Upper lobe of left lung (tissue), 6 donors: ENCODE results near the gene BSPRY. TPM values are rescaled to one million over a fixed set of nuclear protein-coding genes. Genes with fewer than 3 reads are reported as not detected.
"Not testable (repeated sequence)": the region's sequence is repeated elsewhere in the genome, so short reads cannot be mapped to it uniquely, and the experiment has no call there.

Source experiments
- ATAC-seq, 2 donors: fragments of 200-7000 bp; cut with Tn5 transposase; one replicate each; pipeline ENCODE4 v1.9.1; 2022; ENCODE audit warnings: mild to moderate bottlenecking in 2 of 2, moderate library complexity in 2 of 2; ENCODE audit not compliant: low FRiP score in 2 of 2
- DNase-seq, 2 donors: peaks; one replicate each; pipeline ENCODE4 v3.0.0-alpha.2; 2019 to 2020
- H3K27ac ChIP-seq, 4 donors: fragments of 200-600 bp; sonication (generic); one replicate each; pipeline ENCODE4 v1.5.1; 2016 to 2019
- H3K27me3 ChIP-seq, 4 donors: fragments of 200-600 bp; sonication (generic); one replicate each; pipeline ENCODE4 v1.5.1; 2017 to 2019
- H3K36me3 ChIP-seq, 4 donors: fragments of 200-600 bp; sonication (generic); one replicate each; pipeline ENCODE4 v1.5.1; 2016 to 2019
- H3K4me1 ChIP-seq, 4 donors: fragments of 200-600 bp; sonication (generic); one replicate each; pipeline ENCODE4 v1.5.1; 2018 to 2019
- H3K4me3 ChIP-seq, 4 donors: fragments of 200-600 bp; sonication (generic); one replicate each; pipeline ENCODE4 v1.5.1; 2017 to 2019; ENCODE audit warnings: mild to moderate bottlenecking in 2 of 4, moderate library complexity in 1 of 4
- H3K9me3 ChIP-seq, 4 donors: fragments of 200-600 bp; sonication (generic); one replicate each; pipeline ENCODE4 v1.5.1; 2018 to 2019
- EP300 ChIP-seq, 4 donors: sonication (generic); formaldehyde crosslinking; IDR thresholded peaks; one replicate each; pipeline ENCODE4 v1.5.1; 2017; ENCODE audit warnings: antibody characterized with exemption in 4 of 4, control low read depth in 2 of 4
- POLR2A ChIP-seq, 4 donors: fragments of 450-650 bp; IDR thresholded peaks; one replicate each; pipeline ENCODE4 v1.5.1; 2016 to 2017; ENCODE audit warnings: antibody characterized with exemption in 4 of 4, mild to moderate bottlenecking in 2 of 4
- POLR2AphosphoS5 ChIP-seq, 2 donors: sonication (generic); formaldehyde crosslinking; IDR thresholded peaks; one replicate each; pipeline ENCODE4 v1.5.1; 2017; ENCODE audit warnings: antibody characterized with exemption in 2 of 2
- WGBS, 2 donors: methylation state at CpG; one replicate each; pipeline ENCODE4 v1.1.5; 2017 to 2018; 5-methylcytosine and 5-hydroxymethylcytosine counted together
- total RNA-seq, 6 donors: library from RNA; depleted of rRNA in 4 of 6; stranded (reverse); fragments of >200 nt in 4 of 6; gene quantifications; one replicate each; pipeline versions ENCODE4 v1.1.0 to v1.2.1, GENCODE V29; 2016 to 2021
- TF ChIP-seq, protein P1 (sequence below), 6 experiments: fragments of 450-650 bp in 4 of 6; fragments of 200-600 bp in 2 of 6; sonication (generic) in 2 of 6; IDR thresholded peaks; one replicate each; pipeline ENCODE4 v1.5.1; 2016 to 2019; ENCODE audit warnings: antibody characterized with exemption in 6 of 6
- donor health status: DM: no; HTN: no; CAD: no; lungs with moderate emphysema.
- donor health status: DM: no; HTN: yes; CAD: no; lungs with severe emphysema.

Gene BSPRY
- total RNA-seq, 6 donors from 2014 or later, result 5.2 to 21.1 (median 12.7) TPM

GRCh38 chr9:113376634-113377567, 27.6 kb downstream of the BSPRY start, which contains the start of gene HDHD3:
HDHD3 (minus strand) TSS chr9:113376986; CDS start chr9:113374354, 2,632 bp downstream.
- Histone ChIP-seq H3K4me1 (peaks cover 4 to 20% (median 9%) of the 10 kb centered on the region in 4 donors), H3K36me3 (peaks cover 0 to 28% (median 15%) of the 10 kb centered on the region in 4 donors), H3K9me3 (no peaks in the 10 kb centered on the region), H3K27ac (peak within 1 kb of the TSS; percentile 85 to 90 (median 88)), H3K27me3 (no peaks in the 10 kb centered on the region), H3K4me3 (peak within 1 kb of the TSS; percentile 68 to 82 (median 76))
- DNase-seq, result peak; percentile 89
- ATAC-seq, result peak; percentile 88 to 92
- WGBS, 2 donors, result 3% methylated on average over 34 to 60 of the region's 74 CpGs
- TF ChIP-seq POLR2AphosphoS5 (IDR thresholded peaks at IDR 0.05) (peak; percentile 43 to 80), POLR2A (IDR thresholded peaks at IDR 0.05) (peak in 3 of 4 donors; percentile 48 to 87 (median 57))
- TF ChIP-seq, protein P1, sequence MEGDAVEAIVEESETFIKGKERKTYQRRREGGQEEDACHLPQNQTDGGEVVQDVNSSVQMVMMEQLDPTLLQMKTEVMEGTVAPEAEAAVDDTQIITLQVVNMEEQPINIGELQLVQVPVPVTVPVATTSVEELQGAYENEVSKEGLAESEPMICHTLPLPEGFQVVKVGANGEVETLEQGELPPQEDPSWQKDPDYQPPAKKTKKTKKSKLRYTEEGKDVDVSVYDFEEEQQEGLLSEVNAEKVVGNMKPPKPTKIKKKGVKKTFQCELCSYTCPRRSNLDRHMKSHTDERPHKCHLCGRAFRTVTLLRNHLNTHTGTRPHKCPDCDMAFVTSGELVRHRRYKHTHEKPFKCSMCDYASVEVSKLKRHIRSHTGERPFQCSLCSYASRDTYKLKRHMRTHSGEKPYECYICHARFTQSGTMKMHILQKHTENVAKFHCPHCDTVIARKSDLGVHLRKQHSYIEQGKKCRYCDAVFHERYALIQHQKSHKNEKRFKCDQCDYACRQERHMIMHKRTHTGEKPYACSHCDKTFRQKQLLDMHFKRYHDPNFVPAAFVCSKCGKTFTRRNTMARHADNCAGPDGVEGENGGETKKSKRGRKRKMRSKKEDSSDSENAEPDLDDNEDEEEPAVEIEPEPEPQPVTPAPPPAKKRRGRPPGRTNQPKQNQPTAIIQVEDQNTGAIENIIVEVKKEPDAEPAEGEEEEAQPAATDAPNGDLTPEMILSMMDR (IDR thresholded peaks at IDR 0.05), result no peak

DNA sequence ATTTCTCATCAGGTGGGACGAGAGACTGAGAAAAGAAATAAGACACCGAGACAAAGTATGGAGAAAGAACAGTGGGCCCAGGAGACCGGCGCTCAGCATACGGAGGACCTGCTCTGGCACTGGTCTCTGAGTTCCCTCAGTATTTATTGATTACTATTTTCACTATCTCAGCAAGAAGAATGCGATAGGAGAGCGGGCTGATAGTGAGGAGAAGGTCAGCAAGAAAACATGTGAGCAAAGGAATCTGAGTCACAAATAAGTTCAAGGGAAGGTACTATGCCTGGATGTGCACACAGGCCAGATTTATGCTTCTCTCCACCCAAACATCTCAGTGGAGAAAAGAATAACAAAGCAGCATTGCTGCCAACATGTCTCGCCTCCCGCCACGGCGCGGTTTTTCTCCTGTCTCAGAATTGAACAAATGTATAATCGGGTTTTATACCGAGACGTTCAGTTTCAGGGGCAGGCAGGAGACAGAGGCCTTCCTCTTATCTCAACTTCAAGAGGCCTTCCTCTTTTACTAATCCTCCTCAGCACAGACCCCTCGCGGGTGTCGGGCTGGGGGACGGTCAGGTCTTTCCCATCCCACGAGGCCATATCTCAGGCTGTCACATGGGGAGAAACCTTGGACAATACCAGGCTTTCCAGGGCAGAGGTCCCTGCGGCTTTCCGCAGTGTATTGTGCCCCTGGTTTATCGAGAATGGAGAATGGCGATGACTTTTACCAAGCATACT, 29.9 kb downstream of the BSPRY start:
- H3K9me3 ChIP-seq, H3K4me3 ChIP-seq, ATAC-seq, H3K27me3 ChIP-seq, H3K36me3 ChIP-seq, H3K27ac ChIP-seq, DNase-seq: not testable (repeated sequence)
- WGBS, 2 donors, result 76 to 77% methylated on average over 20 to 24 of the region's 24 CpGs
- peaks cover 4 to 23% (median 9%) of the 10 kb centered on the region in 4 donors for H3K4me1 ChIP-seq

DNA sequence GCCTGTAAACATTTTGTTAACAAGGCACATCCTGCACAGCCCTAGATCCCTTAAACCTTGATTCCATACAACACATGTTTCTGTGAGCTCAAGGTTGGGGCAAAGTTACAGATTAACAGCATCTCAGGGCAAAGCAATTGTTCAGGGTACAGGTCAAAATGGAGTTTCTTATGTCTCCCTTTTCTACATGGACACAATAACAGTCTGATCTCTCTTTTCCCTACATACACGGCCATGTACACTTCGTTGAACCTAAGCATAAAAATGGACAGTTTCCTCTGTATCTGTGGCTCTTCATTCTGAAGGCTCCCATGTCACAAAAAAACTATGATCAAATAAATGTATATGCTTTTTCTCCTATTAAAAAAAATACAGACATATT, 30.5 kb downstream of the BSPRY start:
- 89 to 95% methylated on average over 2 of the region's 2 CpGs for WGBS, 2 donors
- not testable (repeated sequence) for DNase-seq, H3K27me3 ChIP-seq, H3K27ac ChIP-seq, H3K9me3 ChIP-seq, H3K4me3 ChIP-seq, ATAC-seq, H3K36me3 ChIP-seq
- peaks cover 4 to 21% (median 9%) of the 10 kb centered on the region in 4 donors for H3K4me1 ChIP-seq

DNA sequence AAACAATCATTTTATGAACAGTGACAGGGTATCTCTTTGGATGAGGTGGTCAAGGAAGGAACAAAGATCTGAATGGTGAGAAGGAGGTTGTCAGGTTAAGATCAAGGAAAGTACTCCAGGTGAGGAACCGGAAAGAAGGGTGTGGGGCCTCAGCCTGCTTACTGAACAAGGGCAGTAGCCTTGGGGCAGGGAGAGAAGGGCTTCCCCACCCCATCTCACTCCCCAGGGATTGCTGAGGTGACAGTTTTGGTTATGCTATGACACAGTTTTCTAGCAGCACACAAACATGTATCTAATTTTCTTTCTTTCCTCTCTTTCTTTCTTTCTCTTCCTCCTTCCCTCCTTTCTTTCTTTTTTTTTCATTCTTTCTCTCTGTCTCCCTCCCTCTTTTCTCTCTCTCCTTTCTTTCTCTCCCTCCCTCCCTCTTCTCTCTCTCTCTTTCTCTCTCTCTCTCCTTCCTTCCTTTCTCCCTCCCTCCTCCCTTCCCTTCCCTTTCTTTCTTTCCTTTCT, 31.6 kb downstream of the BSPRY start:
- 50 to 55% methylated on average over 1 of the region's 1 CpG for WGBS, 2 donors
- Histone ChIP-seq H3K4me3 (no peak overlapping the region), H3K27me3 (no peaks in the 10 kb centered on the region), H3K36me3 (no peaks in the 10 kb centered on the region), H3K9me3 (no peaks in the 10 kb centered on the region), H3K27ac (no peak overlapping the region), H3K4me1 (peaks cover 0 to 11% (median 3%) of the 10 kb centered on the region in 4 donors)
- TF ChIP-seq POLR2AphosphoS5 (IDR thresholded peaks at IDR 0.05) (no peak), EP300 (IDR thresholded peaks at IDR 0.05) (no peak), POLR2A (IDR thresholded peaks at IDR 0.05) (no peak)
- TF ChIP-seq, protein P1 (IDR thresholded peaks at IDR 0.05), result no peak
- DNase-seq (no peak), ATAC-seq (no peak)

GRCh38 chr9:113381441-113381840, 32.1 kb downstream of the BSPRY start:
- H3K27ac ChIP-seq, result peak overlapping the region in 2 of 4 donors; percentile 32 to 73
- H3K4me3 ChIP-seq, DNase-seq, H3K9me3 ChIP-seq, H3K27me3 ChIP-seq, H3K36me3 ChIP-seq, ATAC-seq: not testable (repeated sequence)
- H3K4me1 ChIP-seq, result peaks cover 0 to 11% (median 1%) of the 10 kb centered on the region in 4 donors
- 72 to 81% methylated on average over 5 to 7 of the region's 7 CpGs for WGBS, 2 donors

DNA sequence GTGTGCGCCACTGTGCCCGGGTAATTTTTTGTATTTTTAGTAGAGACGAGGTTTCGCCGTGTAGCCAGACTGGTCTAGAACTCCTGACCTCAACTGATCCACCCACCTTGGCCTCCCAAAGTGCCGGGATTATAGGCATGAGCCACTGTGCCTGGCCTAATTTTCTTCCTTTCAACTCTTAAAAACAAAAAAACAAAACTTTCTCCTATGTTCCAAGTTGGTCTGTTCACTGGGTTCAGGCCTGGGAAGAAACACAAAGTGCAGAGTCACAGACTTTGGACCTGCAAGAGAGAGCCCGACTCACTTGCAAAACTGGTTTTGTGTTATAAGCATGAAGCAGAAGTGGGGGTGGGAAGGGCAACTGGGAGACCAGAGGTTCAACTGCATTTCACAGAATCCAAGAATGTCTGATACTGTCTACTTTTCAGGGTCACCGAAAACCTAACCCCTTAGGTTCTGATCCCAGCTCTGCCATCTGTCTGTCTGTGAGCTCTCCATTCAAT, 32.6 kb downstream of the BSPRY start:
- ATAC-seq (peak; percentile 28 to 68), DNase-seq (peak in 1 of 2 donors; percentile 70)

More for the DNA sequence above, 32.6 kb downstream of the BSPRY start:
- TF ChIP-seq POLR2AphosphoS5 (IDR thresholded peaks at IDR 0.05), result no peak
- no peak for TF ChIP-seq EP300 (IDR thresholded peaks at IDR 0.05)
- no peak for TF ChIP-seq POLR2A (IDR thresholded peaks at IDR 0.05)
- TF ChIP-seq, protein P1 (IDR thresholded peaks at IDR 0.05), result no peak
- H3K4me1 ChIP-seq, result peaks cover 0 to 11% (median 1%) of the 10 kb centered on the region in 4 donors
- no peaks in the 10 kb centered on the region for H3K27me3 ChIP-seq
- no peak overlapping the region for H3K4me3 ChIP-seq
- WGBS, 2 donors, result 68 to 91% methylated on average over 8 of the region's 8 CpGs
- H3K27ac ChIP-seq, result peak overlapping the region in 2 of 4 donors; percentile 32 to 73
- H3K9me3 ChIP-seq, result no peaks in the 10 kb centered on the region
- peaks cover 0 to 3% (median 0%) of the 10 kb centered on the region in 4 donors for H3K36me3 ChIP-seq
